H9 (cell line): ENCODE data around the gene PAQR9. TPM values are rescaled to one million over a fixed set of nuclear protein-coding genes. Genes with fewer than 3 reads are reported as not detected.

Experiments used
- DNase-seq: peaks from one replicate; pipeline ENCODE4 v3.0.0-alpha.2; 2017
- H2AFZ ChIP-seq: one replicate; pipeline ENCODE4 v1.6.1; 2013; ENCODE audit warnings: mild to moderate bottlenecking, low read length, control low read depth, moderate library complexity
- H2AK5ac ChIP-seq: 2 replicates; pipeline ENCODE4 v1.6.1; 2013; ENCODE audit warnings: low read length, control low read depth, mixed read lengths; ENCODE audit not compliant: insufficient read length
- H2BK120ac ChIP-seq: one replicate; pipeline ENCODE4 v1.6.1; 2013; ENCODE audit warnings: low read depth, mild to moderate bottlenecking, low read length, control low read depth, inconsistent platforms; ENCODE audit not compliant: poor library complexity, severe bottlenecking
- H2BK12ac ChIP-seq: 2 replicates; pipeline ENCODE4 v1.6.1; 2013; ENCODE audit warnings: low read length, control low read depth, mixed read lengths, low read depth; ENCODE audit not compliant: insufficient read length
- H2BK15ac ChIP-seq: 2 replicates; pipeline ENCODE4 v1.6.1; 2013; ENCODE audit warnings: low read depth, low read length, control low read depth
- H2BK20ac ChIP-seq: one replicate; pipeline ENCODE4 v1.6.1; 2013; ENCODE audit warnings: low read depth, mild to moderate bottlenecking, low read length, control low read depth, inconsistent platforms; ENCODE audit not compliant: poor library complexity, severe bottlenecking
- H2BK5ac ChIP-seq: 2 replicates; pipeline ENCODE4 v1.6.1; 2013; ENCODE audit warnings: low read length, control low read depth, mixed read lengths; ENCODE audit not compliant: insufficient read length
- H3K14ac ChIP-seq: 2 replicates; pipeline ENCODE4 v1.6.1; 2013; ENCODE audit warnings: low read length, control low read depth; ENCODE audit not compliant: insufficient read depth
- H3K18ac ChIP-seq: 2 replicates; pipeline ENCODE4 v1.6.1; 2013; ENCODE audit warnings: low read depth, mild to moderate bottlenecking, mixed read lengths, low read length, control low read depth; ENCODE audit not compliant: insufficient read length
- H3K23ac ChIP-seq: 2 replicates; pipeline ENCODE4 v1.6.1; 2013; ENCODE audit warnings: low read length, control low read depth, mixed read lengths, low read depth; ENCODE audit not compliant: insufficient read length
- H3K23me2 ChIP-seq: 2 replicates; pipeline ENCODE4 v1.6.1; 2013; ENCODE audit warnings: low read depth, mild to moderate bottlenecking, mixed read lengths, low read length, control low read depth; ENCODE audit not compliant: insufficient read length, poor library complexity, severe bottlenecking
- H3K27ac ChIP-seq: 2 replicates; pipeline ENCODE4 v1.5.1; 2013; ENCODE audit warnings: low read length, control low read depth, mixed read lengths, low read depth; ENCODE audit not compliant: insufficient read length
- H3K27me3 ChIP-seq: 2 replicates; pipeline ENCODE4 v1.6.1; 2013; ENCODE audit warnings: low read length, control low read depth, inconsistent platforms; ENCODE audit not compliant: insufficient read depth
- H3K4ac ChIP-seq: 2 replicates; pipeline ENCODE4 v1.6.1; 2013; ENCODE audit warnings: low read depth, mild to moderate bottlenecking, control low read depth, inconsistent platforms, low read length, moderate library complexity
- H3K4me1 ChIP-seq: 2 replicates; pipeline ENCODE4 v1.6.1; 2013; ENCODE audit warnings: low read length, control low read depth, inconsistent platforms; ENCODE audit not compliant: insufficient read depth
- H3K4me2 ChIP-seq: 2 replicates; pipeline ENCODE4 v1.6.1; 2013; ENCODE audit warnings: low read length, control low read depth, mixed read lengths; ENCODE audit not compliant: insufficient read length, insufficient read depth
- H3K56ac ChIP-seq: 2 replicates; pipeline ENCODE4 v1.6.1; 2013; ENCODE audit warnings: low read depth, mild to moderate bottlenecking, mixed read lengths, low read length, control low read depth; ENCODE audit not compliant: insufficient read length
- H3K79me1 ChIP-seq: 2 replicates; pipeline ENCODE4 v1.6.1; 2013; ENCODE audit warnings: low read depth, mild to moderate bottlenecking, moderate library complexity, low read length, control low read depth, inconsistent platforms; ENCODE audit not compliant: insufficient read depth, poor library complexity, severe bottlenecking
- H3K79me2 ChIP-seq: 2 replicates; pipeline ENCODE4 v1.6.1; 2013; ENCODE audit warnings: low read length, control low read depth, inconsistent platforms; ENCODE audit not compliant: insufficient read depth
- H3K9ac ChIP-seq: 2 replicates; pipeline ENCODE4 v1.6.1; 2013; ENCODE audit warnings: low read length, control low read depth, mixed read lengths; ENCODE audit not compliant: insufficient read length; ENCODE audit errors: extremely low read depth
- H3K9me3 ChIP-seq: one replicate; pipeline ENCODE4 v1.6.1; 2013; ENCODE audit warnings: low read depth, low read length, inconsistent platforms; ENCODE audit not compliant: control insufficient read depth
- H3T11ph ChIP-seq: one replicate; pipeline ENCODE4 v1.6.1; 2013; ENCODE audit warnings: mild to moderate bottlenecking, low read length, control low read depth, inconsistent platforms
- H4K20me1 ChIP-seq: one replicate; pipeline ENCODE4 v1.6.1; 2013; ENCODE audit not compliant: control insufficient read depth, insufficient read length, insufficient read depth
- H4K5ac ChIP-seq: 2 replicates; pipeline ENCODE4 v1.6.1; 2013; ENCODE audit warnings: low read depth, mild to moderate bottlenecking, mixed read lengths, low read length, control low read depth; ENCODE audit not compliant: insufficient read length
- H4K8ac ChIP-seq: replicated peaks from 2 replicates; pipeline ENCODE4 v1.6.1; 2013; ENCODE audit warnings: low read length, control low read depth, mixed read lengths, low read depth; ENCODE audit not compliant: insufficient read length
- H4K91ac ChIP-seq: 2 replicates; pipeline ENCODE4 v1.6.1; 2013; ENCODE audit warnings: low read depth, mild to moderate bottlenecking, moderate library complexity, mixed read lengths, low read length, control low read depth; ENCODE audit not compliant: insufficient read length
- H3K27ac Mint-ChIP-seq, 3 experiments: 2 replicates in 2 of 3; 3 replicates in 1 of 3; pipeline ENCODE4 v1.8.0; 2020 to 2021; ENCODE audit warnings: mixed read lengths in 3 of 3, mild to moderate bottlenecking in 1 of 3, moderate library complexity in 1 of 3
- H3K27me3 Mint-ChIP-seq: 2 replicates; pipeline ENCODE4 v1.8.0; 2021; ENCODE audit warnings: low read depth, mild to moderate bottlenecking, moderate library complexity, mixed read lengths
- H3K36me3 Mint-ChIP-seq, 3 experiments: 2 replicates in 2 of 3; 3 replicates in 1 of 3; pipeline ENCODE4 v1.8.0; 2020 to 2021; ENCODE audit warnings: low read depth in 3 of 3, mixed read lengths in 3 of 3; ENCODE audit not compliant: insufficient read depth in 1 of 3
- H3K4me1 Mint-ChIP-seq, 2 experiments: 2 replicates each; pipeline ENCODE4 v1.8.0; 2020; ENCODE audit warnings: mixed read lengths in 2 of 2
- H3K4me3 Mint-ChIP-seq, 2 experiments: 2 replicates in 1 of 2; 3 replicates in 1 of 2; pipeline ENCODE4 v1.8.0; 2020 to 2021; ENCODE audit warnings: mild to moderate bottlenecking in 2 of 2, mixed read lengths in 2 of 2, moderate library complexity in 1 of 2
- H3K9me3 Mint-ChIP-seq, 2 experiments: 2 replicates in 1 of 2; 3 replicates in 1 of 2; pipeline ENCODE4 v1.8.0; 2020; ENCODE audit warnings: mild to moderate bottlenecking in 2 of 2, mixed read lengths in 2 of 2, moderate library complexity in 1 of 2
- WGBS: extraction: QIAGEN DNeasy Blood & Tissue Kit; methylation state at CpG from one replicate; pipeline ENCODE4 v1.1.7; 2013; ENCODE audit warnings: missing lambda C conversion rate, low lambda C conversion rate, mixed read lengths; ENCODE audit not compliant: insufficient read length; ENCODE audit errors: extremely low coverage; 5-methylcytosine and 5-hydroxymethylcytosine counted together
- total RNA-seq: library from RNA; stranded (reverse); gene quantifications from 2 replicates; pipeline ENCODE4 v1.2.1, GENCODE V29; 2021
- TF ChIP-seq, protein P1 (sequence below): fragments of 200-600 bp; sonication (generic); conservative IDR thresholded peaks from 3 replicates; pipeline ENCODE4 v1.8.0; 2021; ENCODE audit warnings: antibody characterized with exemption, mild to moderate bottlenecking

The PAQR9 gene
- total RNA-seq, 1 experiment from 2014 or later = 2.3 TPM

DNA sequence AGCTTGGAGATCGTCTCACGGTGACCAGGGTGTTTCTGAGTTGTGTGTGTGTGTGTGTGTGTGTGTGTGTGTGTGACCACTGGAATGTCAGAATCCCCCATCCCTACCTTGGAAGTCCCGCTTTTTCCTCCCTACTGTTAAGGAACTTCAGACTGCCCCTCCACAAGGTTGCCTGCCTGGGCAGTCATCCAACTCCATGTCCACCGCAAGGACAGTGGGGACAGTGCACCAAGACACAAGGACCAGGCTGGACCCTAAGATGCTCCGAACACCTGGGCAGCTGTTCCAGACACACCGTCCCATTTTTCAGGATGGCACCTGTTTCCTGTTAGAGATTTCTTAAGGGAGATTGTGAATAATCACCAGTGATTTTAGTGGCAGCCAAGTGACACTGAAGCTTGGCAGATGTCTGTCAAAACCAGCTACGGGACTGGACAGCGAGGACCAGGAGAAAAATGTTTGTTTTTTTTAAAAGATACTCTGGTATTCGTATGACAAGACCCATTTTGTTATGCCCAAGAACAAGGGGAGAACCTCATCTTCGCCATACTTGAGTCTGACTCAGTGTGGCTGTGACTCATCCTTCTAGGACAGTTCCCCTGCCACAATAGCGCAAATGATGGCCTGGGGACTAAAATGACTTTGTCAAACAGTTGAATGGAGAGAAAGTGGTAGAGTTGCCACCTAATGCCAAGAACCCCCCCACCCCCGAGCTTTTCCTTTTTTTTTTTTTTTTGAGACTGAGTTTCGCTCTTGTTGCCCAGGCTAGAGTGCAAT is 15.5 kb downstream of the PAQR9 start:
- Histone ChIP-seq H3K4me1 (no peaks in the 10 kb centered on the region; the same call in 1 of the 2 replicates), H3K9me3 (no peaks in the 10 kb centered on the region), H3K9ac (no peak overlapping the region), H3K23me2 (no peaks in the 10 kb centered on the region), H2AFZ (no peak overlapping the region), H2BK5ac (no peak overlapping the region), H2BK20ac (no peak overlapping the region), H3K56ac (no peak overlapping the region), H2BK120ac (no peak overlapping the region), H3T11ph (no peak overlapping the region), H3K14ac (no peak overlapping the region), H4K91ac (no peak overlapping the region), H3K79me2 (no peaks in the 10 kb centered on the region), H4K5ac (no peak overlapping the region), H3K79me1 (no peaks in the 10 kb centered on the region), H3K4ac (no peak overlapping the region), H3K23ac (no peak overlapping the region), H2BK12ac (no peak overlapping the region), H2BK15ac (no peak overlapping the region), H3K27me3 (no peaks in the 10 kb centered on the region), H3K4me2 (no peak overlapping the region), H4K20me1 (no peaks in the 10 kb centered on the region), H3K18ac (no peak overlapping the region), H4K8ac (no peak overlapping the region), H2AK5ac (no peak overlapping the region), H3K27ac (no peak overlapping the region)
- no peak for DNase-seq
- no peaks in the 10 kb centered on the region for H3K36me3 Mint-ChIP-seq
- H3K27ac Mint-ChIP-seq = peak overlapping the region in 1 of 3 experiments; percentile 23; a peak in 1 of 7 replicates
- H3K4me3 Mint-ChIP-seq = no peak overlapping the region
- WGBS = no CpG with 5 or more reads among the region's 13 CpGs
- H3K9me3 Mint-ChIP-seq = peaks cover 0 to 2% of the 10 kb centered on the region in 2 experiments; a peak in 2 of 5 replicates
- H3K4me1 Mint-ChIP-seq = peaks cover 7 to 13% of the 10 kb centered on the region in 2 experiments
- TF ChIP-seq, protein P1, sequence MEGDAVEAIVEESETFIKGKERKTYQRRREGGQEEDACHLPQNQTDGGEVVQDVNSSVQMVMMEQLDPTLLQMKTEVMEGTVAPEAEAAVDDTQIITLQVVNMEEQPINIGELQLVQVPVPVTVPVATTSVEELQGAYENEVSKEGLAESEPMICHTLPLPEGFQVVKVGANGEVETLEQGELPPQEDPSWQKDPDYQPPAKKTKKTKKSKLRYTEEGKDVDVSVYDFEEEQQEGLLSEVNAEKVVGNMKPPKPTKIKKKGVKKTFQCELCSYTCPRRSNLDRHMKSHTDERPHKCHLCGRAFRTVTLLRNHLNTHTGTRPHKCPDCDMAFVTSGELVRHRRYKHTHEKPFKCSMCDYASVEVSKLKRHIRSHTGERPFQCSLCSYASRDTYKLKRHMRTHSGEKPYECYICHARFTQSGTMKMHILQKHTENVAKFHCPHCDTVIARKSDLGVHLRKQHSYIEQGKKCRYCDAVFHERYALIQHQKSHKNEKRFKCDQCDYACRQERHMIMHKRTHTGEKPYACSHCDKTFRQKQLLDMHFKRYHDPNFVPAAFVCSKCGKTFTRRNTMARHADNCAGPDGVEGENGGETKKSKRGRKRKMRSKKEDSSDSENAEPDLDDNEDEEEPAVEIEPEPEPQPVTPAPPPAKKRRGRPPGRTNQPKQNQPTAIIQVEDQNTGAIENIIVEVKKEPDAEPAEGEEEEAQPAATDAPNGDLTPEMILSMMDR = no peak
- H3K27me3 Mint-ChIP-seq = peaks cover 1% of the 10 kb centered on the region; the same call in 1 of the 2 replicates
